ENCODE data around the gene PIK3R6.

Gene PIK3R6

GRCh38 chr17:8896087-8896486, 28.6 kb upstream of the PIK3R6 start:
- H4K20me1 ChIP-seq (ENCODE audit: control insufficient read depth, insufficient read depth, low read depth, low read length), result 0 out of 2 replicates have a peak, but pooled peaks cover 4% of the 10 kb centered on the region

GRCh38 chr17:8894673-8895578, 27.5 kb upstream of the PIK3R6 start:
- H4K20me1 ChIP-seq (ENCODE audit: control insufficient read depth, insufficient read depth, low read depth, low read length), result 0 out of 2 replicates have a peak, but pooled peaks cover 4% of the 10 kb centered on the region
- H3K27me3 ChIP-seq (ENCODE audit: control insufficient read depth, low read length), result peaks cover 11% of the 10 kb centered on the region
- no peaks in the 10 kb centered on the region for H3K79me2 ChIP-seq (ENCODE audit: control insufficient read depth, low read length)
- H3K9me3 ChIP-seq (ENCODE audit: control insufficient read depth, insufficient read depth, low read length), result no peaks in the 10 kb centered on the region
- no peaks in the 10 kb centered on the region for H3K36me3 ChIP-seq (ENCODE audit: control insufficient read depth, low read length)
- H3F3A ChIP-seq (ENCODE audit: control insufficient read depth, insufficient read depth), result no peaks in the 10 kb centered on the region
- TF ChIP-seq CTCF (IDR thresholded peaks at IDR 0.05; ENCODE audit: low read depth, low read length, poor library complexity, severe bottlenecking) (peak; percentile 66), EZH2phosphoT487 (IDR thresholded peaks at IDR 0.05; ENCODE audit: borderline replicate concordance, low read length) (no peak)
- no peaks in the 10 kb centered on the region for H3K9me2 ChIP-seq (replicated peaks; ENCODE audit: control insufficient read depth, low read length)
- no peak overlapping the region for H3K4me2 ChIP-seq (ENCODE audit: low read length)
- H3K4me3 ChIP-seq (ENCODE audit: low read length), result no peak overlapping the region
- H3K4me1 ChIP-seq (ENCODE audit: control insufficient read depth, low read length), result peaks cover 17% of the 10 kb centered on the region
- no peak overlapping the region for H3K27ac ChIP-seq (ENCODE audit: low read depth, low read length)

More at GRCh38 chr17:8896087-8896486, 28.6 kb upstream of the PIK3R6 start:
- Histone ChIP-seq H3K4me3 (ENCODE audit: low read length) (no peak overlapping the region), H3K9me2 (replicated peaks; ENCODE audit: control insufficient read depth, low read length) (no peaks in the 10 kb centered on the region), H3K4me2 (ENCODE audit: low read length) (no peak overlapping the region), H3K27me3 (ENCODE audit: control insufficient read depth, low read length) (peaks cover 11% of the 10 kb centered on the region), H3K36me3 (ENCODE audit: control insufficient read depth, low read length) (no peaks in the 10 kb centered on the region), H3F3A (ENCODE audit: control insufficient read depth, insufficient read depth) (no peaks in the 10 kb centered on the region), H3K27ac (ENCODE audit: low read depth, low read length) (no peak overlapping the region), H3K4me1 (ENCODE audit: control insufficient read depth, low read length) (peaks cover 17% of the 10 kb centered on the region), H3K9me3 (ENCODE audit: control insufficient read depth, insufficient read depth, low read length) (no peaks in the 10 kb centered on the region), H3K79me2 (ENCODE audit: control insufficient read depth, low read length) (no peaks in the 10 kb centered on the region)
- no peak for TF ChIP-seq CTCF (IDR thresholded peaks at IDR 0.05; ENCODE audit: low read depth, low read length, poor library complexity, severe bottlenecking)
- TF ChIP-seq EZH2phosphoT487 (IDR thresholded peaks at IDR 0.05; ENCODE audit: borderline replicate concordance, low read length), result no peak

- Histone ChIP-seq H3K27ac (ENCODE audit: low read depth, low read length) (no peak overlapping the region), H3K4me2 (ENCODE audit: low read length) (no peak overlapping the region), H3K79me2 (ENCODE audit: control insufficient read depth, low read length) (no peaks in the 10 kb centered on the region), H4K20me1 (ENCODE audit: control insufficient read depth, insufficient read depth, low read depth, low read length) (0 out of 2 replicates have a peak, but pooled peaks cover 4% of the 10 kb centered on the region), H3K9me3 (ENCODE audit: control insufficient read depth, insufficient read depth, low read length) (no peaks in the 10 kb centered on the region), H3K9me2 (replicated peaks; ENCODE audit: control insufficient read depth, low read length) (no peaks in the 10 kb centered on the region), H3K36me3 (ENCODE audit: control insufficient read depth, low read length) (no peaks in the 10 kb centered on the region), H3K4me3 (ENCODE audit: low read length) (no peak overlapping the region), H3K4me1 (ENCODE audit: control insufficient read depth, low read length) (peaks cover 13% of the 10 kb centered on the region), H3K27me3 (ENCODE audit: control insufficient read depth, low read length) (peaks cover 11% of the 10 kb centered on the region), H3F3A (ENCODE audit: control insufficient read depth, insufficient read depth) (no peaks in the 10 kb centered on the region)
- no peak for TF ChIP-seq CTCF (IDR thresholded peaks at IDR 0.05; ENCODE audit: low read depth, low read length, poor library complexity, severe bottlenecking)
- no peak for TF ChIP-seq EZH2phosphoT487 (IDR thresholded peaks at IDR 0.05; ENCODE audit: borderline replicate concordance, low read length)
These were observed 26.8 kb upstream of the PIK3R6 start for GRCh38 chr17:8894202-8894671.

Data from DOHH2 (cell line).